Psoas muscle (tissue), 8 donors: ENCODE results near the gene CHAF1A. TPM values are rescaled to one million over a fixed set of nuclear protein-coding genes. Genes with fewer than 3 reads are reported as not detected.
A peak's percentile ranks its signal among the peaks of the same experiment; 100 is the strongest.

ENCODE experiments used
- ATAC-seq, 4 donors: fragments of 200-7000 bp; cut with Tn5 transposase; one replicate each; pipeline ENCODE4 v1.9.1; 2020; ENCODE audit warnings: moderate library complexity in 3 of 4, mild to moderate bottlenecking in 2 of 4
- DNase-seq, 2 donors: peaks; one replicate each; pipeline ENCODE4 v3.0.0-alpha.2; 2020
- H3K27ac ChIP-seq: fragments of 200-600 bp; one replicate; pipeline ENCODE4 v1.8.0; 2022
- H3K27me3 ChIP-seq, 3 donors: fragments of 200-600 bp in 1 of 3; one replicate each; pipeline versions ENCODE4 v1.6.1 to v1.8.0; 2013 to 2022; ENCODE audit warnings: low read length in 2 of 3, mild to moderate bottlenecking in 2 of 3, moderate library complexity in 1 of 3; ENCODE audit not compliant: insufficient read depth in 3 of 3
- H3K36me3 ChIP-seq, 2 donors: fragments of 200-600 bp in 1 of 2; one replicate each; pipeline versions ENCODE4 v1.6.1 to v1.8.0; 2013 to 2022; ENCODE audit warnings: low read depth in 1 of 2, mild to moderate bottlenecking in 1 of 2, moderate library complexity in 1 of 2; ENCODE audit not compliant: insufficient read depth in 1 of 2
- H3K4me1 ChIP-seq: fragments of 200-600 bp; one replicate; pipeline ENCODE4 v1.8.0; 2022
- H3K4me3 ChIP-seq: fragments of 200-600 bp; one replicate; pipeline ENCODE4 v1.8.0; 2022; ENCODE audit warnings: mild to moderate bottlenecking
- H3K9me3 ChIP-seq: fragments of 200-600 bp; one replicate; pipeline ENCODE4 v1.8.0; 2022
- WGBS, 3 donors: extraction: QIAGEN DNeasy Blood & Tissue Kit; methylation state at CpG; one replicate each; pipeline versions ENCODE4 v1.1.6 to v1.1.7; 2013; 5-methylcytosine and 5-hydroxymethylcytosine counted together
- intact Hi-C, 2 donors: fragments of 100-400 bp; cut with DNase I; formaldehyde crosslinking; loops; one replicate each; pipeline versions ENCODE4 v1.11.0 to v1.14.2; 2022
- polyA plus RNA-seq, 3 donors: library from polyadenylated mRNA; stranded (reverse); fragments of 200-250 nt; gene quantifications; one replicate each; pipeline ENCODE4 v1.2.3, GENCODE V29; 2013
- total RNA-seq, 4 donors: library from RNA; stranded (reverse); fragmentation: NEBNext Ultra II Directional in 2 of 4; extraction: Animal tissue kit (Norgen Biotek cat#: 25700) in 2 of 4; gene quantifications; one replicate each; pipeline versions ENCODE4 v1.2.1 to v1.2.4, GENCODE V29; 2021 to 2023
- TF ChIP-seq, protein P1 (sequence below): fragments of 200-600 bp; IDR thresholded peaks from one replicate; pipeline ENCODE4 v1.8.0; 2022; ENCODE audit warnings: antibody characterized with exemption
- donor health status: healthy with polysubstance abuse.
- donor health status: DM: no; HTN: no; CAD: no; lungs with moderate emphysema.
- donor health status: Bipolar disorder and iron deficiency.
- donor health status: healthy.
- donor health status: DM: yes; HTN: yes; CAD: no.
- donor health status: DM: no; HTN: no; CAD: no.
- donor health status: DM: no; HTN: no; CAD: no.
- donor health status: DM: yes; HTN: yes; CAD: no.

The CHAF1A gene
- total and polyA plus RNA-seq, 7 donors: 5.6 to 12.8 (median 7.5) TPM

- Histone ChIP-seq H3K4me3 (no peak overlapping the region), H3K27me3 (no peaks in the 10 kb centered on the region), H3K9me3 (no peaks in the 10 kb centered on the region), H3K36me3 (peaks cover 3 to 70% of the 10 kb centered on the region in 2 donors), H3K27ac (no peak overlapping the region), H3K4me1 (no peaks in the 10 kb centered on the region)
- TF ChIP-seq, protein P1, sequence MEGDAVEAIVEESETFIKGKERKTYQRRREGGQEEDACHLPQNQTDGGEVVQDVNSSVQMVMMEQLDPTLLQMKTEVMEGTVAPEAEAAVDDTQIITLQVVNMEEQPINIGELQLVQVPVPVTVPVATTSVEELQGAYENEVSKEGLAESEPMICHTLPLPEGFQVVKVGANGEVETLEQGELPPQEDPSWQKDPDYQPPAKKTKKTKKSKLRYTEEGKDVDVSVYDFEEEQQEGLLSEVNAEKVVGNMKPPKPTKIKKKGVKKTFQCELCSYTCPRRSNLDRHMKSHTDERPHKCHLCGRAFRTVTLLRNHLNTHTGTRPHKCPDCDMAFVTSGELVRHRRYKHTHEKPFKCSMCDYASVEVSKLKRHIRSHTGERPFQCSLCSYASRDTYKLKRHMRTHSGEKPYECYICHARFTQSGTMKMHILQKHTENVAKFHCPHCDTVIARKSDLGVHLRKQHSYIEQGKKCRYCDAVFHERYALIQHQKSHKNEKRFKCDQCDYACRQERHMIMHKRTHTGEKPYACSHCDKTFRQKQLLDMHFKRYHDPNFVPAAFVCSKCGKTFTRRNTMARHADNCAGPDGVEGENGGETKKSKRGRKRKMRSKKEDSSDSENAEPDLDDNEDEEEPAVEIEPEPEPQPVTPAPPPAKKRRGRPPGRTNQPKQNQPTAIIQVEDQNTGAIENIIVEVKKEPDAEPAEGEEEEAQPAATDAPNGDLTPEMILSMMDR: no peak
- DNase-seq: no peak
- 75 to 77% (median 76%) methylated on average over 9 of the region's 9 CpGs for WGBS, 3 donors
- intact Hi-C loops: no loop called here
- no peak for ATAC-seq
Observed at GRCh38 chr19:4360081-4360569, 42.3 kb upstream of the CHAF1A start.

GRCh38 chr19:4360641-4361151 lies 41.7 kb upstream of the CHAF1A start:
- intact Hi-C loops: no loop called here
- Histone ChIP-seq H3K4me1 (no peaks in the 10 kb centered on the region), H3K27ac (no peak overlapping the region), H3K36me3 (peaks cover 3 to 76% of the 10 kb centered on the region in 2 donors), H3K9me3 (no peaks in the 10 kb centered on the region), H3K4me3 (no peak overlapping the region), H3K27me3 (no peaks in the 10 kb centered on the region)
- WGBS, 3 donors: 73 to 83% (median 73%) methylated on average over 12 of the region's 12 CpGs
- no peak for DNase-seq
- no peak for ATAC-seq
- TF ChIP-seq, protein P1: no peak

- WGBS, 3 donors: 89 to 91% (median 90%) methylated on average over 47 to 50 of the region's 50 CpGs
Observed at GRCh38 chr19:4361152-4362046, 41.0 kb upstream of the CHAF1A start.

DNA sequence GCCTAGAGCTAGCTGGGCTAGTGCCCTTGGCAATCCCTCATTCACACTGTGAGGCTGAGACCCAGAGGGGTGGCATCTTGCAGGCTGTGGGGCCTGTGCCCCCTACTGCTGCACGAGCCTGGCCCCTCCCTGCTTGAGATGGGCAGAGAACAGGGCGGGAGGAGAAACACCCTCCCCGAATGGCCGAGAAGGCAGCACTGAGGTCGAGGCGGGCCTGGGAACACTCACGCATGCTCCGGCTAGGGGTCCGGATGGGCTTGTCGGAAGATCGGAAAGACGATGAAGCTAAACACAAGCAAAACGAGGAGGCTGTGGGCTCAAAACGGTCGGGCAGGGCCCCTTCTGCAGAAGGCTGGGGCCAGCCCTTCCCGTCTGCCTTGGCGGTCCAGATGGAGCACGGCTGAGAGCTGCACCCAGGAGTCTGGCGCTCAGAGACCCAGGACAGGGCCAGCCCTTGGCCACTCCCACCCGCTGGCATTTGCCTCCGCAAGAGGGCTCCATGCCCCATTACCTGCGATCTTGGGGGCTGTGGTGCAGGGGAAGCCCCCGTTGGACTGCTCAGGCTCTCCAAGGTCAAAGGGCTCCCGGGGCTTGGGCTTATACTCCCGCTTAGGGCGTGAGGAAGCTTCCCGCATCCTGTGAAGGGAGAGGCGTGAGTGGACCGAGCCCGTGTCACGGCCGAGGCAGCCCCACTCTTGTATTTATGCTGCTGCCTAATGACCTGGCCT lies 40.2 kb upstream of the CHAF1A start:
- DNase-seq (no peak), ATAC-seq (no peak)
- Histone ChIP-seq H3K4me1 (no peaks in the 10 kb centered on the region), H3K9me3 (no peaks in the 10 kb centered on the region), H3K4me3 (no peak overlapping the region), H3K27me3 (no peaks in the 10 kb centered on the region), H3K36me3 (peaks cover 3 to 85% of the 10 kb centered on the region in 2 donors), H3K27ac (no peak overlapping the region)
- intact Hi-C loops: no loop called here
- TF ChIP-seq, protein P1: no peak
- 81 to 88% (median 84%) methylated on average over 30 to 32 of the region's 32 CpGs for WGBS, 3 donors

More at GRCh38 chr19:4361152-4362046, 41.0 kb upstream of the CHAF1A start:
- Histone ChIP-seq H3K36me3 (peaks cover 3 to 83% of the 10 kb centered on the region in 2 donors), H3K4me3 (no peak overlapping the region), H3K9me3 (no peaks in the 10 kb centered on the region), H3K4me1 (no peaks in the 10 kb centered on the region), H3K27ac (no peak overlapping the region), H3K27me3 (no peaks in the 10 kb centered on the region)
- TF ChIP-seq, protein P1: no peak
- intact Hi-C loops: no loop called here
- no peak for DNase-seq
- ATAC-seq: peak in 1 of 4 donors; percentile 3
